GM12872 (cell line): ENCODE results near the gene EPHX1.
A peak's percentile ranks its signal among the peaks of the same experiment; 100 is the strongest.

Experiments
- TF ChIP-seq, protein P1 (sequence below): IDR thresholded peaks from 3 replicates; pipeline ENCODE4 v1.5.1; 2011; ENCODE audit warnings: low read depth, mild to moderate bottlenecking, low read length, moderate library complexity; ENCODE audit not compliant: insufficient read depth

EPHX1 gene

DNA sequence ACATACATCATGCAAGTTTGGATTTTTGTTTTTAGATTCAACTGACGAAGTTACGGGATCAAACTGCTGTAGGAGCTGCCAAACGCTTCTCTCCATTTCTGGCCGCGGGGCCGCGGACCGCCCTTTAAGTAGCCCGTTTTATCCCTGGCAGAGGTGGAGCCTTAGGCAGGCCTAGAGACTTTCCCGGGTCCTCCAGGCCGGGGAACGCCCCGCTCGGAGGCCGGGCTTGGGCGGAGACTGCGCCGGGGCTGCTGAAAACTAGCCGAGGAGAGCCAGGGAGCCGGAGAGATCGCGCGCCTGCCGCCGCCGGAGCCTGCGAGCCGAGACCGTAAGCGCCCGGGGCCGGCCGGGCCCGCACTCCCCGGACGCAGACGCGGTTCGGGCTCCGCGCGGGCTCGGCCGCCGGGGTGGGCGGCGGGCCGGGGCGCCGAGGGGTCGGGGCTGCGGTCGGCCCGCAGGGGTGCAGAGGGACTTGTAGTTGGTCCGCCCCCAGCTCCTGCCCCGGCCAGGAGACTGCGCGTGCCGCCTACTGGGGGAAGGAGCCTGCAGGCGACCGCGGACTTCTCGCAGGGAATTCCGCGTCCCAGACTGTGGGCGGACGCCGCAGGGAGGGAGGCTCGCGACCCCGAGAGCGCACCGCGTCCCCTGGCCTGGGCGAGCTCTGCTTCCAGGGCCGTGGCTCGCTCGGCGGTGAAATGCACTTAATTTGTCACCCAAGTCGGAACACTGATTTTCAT is at the start of gene EPHX1:
Gene EPHX1, plus strand, starts transcription at position 283 of the 737 bp plus-strand sequence. CDS start 18,606 bp downstream, outside the sequence.
- TF ChIP-seq, protein P1, sequence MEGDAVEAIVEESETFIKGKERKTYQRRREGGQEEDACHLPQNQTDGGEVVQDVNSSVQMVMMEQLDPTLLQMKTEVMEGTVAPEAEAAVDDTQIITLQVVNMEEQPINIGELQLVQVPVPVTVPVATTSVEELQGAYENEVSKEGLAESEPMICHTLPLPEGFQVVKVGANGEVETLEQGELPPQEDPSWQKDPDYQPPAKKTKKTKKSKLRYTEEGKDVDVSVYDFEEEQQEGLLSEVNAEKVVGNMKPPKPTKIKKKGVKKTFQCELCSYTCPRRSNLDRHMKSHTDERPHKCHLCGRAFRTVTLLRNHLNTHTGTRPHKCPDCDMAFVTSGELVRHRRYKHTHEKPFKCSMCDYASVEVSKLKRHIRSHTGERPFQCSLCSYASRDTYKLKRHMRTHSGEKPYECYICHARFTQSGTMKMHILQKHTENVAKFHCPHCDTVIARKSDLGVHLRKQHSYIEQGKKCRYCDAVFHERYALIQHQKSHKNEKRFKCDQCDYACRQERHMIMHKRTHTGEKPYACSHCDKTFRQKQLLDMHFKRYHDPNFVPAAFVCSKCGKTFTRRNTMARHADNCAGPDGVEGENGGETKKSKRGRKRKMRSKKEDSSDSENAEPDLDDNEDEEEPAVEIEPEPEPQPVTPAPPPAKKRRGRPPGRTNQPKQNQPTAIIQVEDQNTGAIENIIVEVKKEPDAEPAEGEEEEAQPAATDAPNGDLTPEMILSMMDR, result peak; percentile 26; the same call in 2 of the 3 replicates

DNA sequence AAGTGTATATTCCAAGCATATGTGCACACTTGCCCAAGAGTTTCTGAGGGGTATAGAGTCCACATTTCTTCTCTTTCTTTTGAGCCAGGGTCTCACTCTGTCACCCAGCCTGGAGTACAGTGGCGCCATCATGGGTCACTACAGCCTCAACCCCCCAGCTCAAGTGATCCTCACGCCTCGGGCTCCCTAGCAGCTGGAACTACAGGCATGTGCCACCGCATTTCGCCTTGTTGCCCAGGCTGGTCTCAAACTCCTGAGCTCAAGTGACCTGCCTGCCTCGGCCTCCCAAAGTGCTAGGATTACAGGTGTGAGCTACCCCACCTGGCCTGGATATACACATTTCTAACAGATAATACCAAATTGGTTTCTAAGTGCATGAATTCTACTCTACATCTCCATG is 49.4 kb upstream of the EPHX1 start:
- TF ChIP-seq, protein P1, result no peak

DNA sequence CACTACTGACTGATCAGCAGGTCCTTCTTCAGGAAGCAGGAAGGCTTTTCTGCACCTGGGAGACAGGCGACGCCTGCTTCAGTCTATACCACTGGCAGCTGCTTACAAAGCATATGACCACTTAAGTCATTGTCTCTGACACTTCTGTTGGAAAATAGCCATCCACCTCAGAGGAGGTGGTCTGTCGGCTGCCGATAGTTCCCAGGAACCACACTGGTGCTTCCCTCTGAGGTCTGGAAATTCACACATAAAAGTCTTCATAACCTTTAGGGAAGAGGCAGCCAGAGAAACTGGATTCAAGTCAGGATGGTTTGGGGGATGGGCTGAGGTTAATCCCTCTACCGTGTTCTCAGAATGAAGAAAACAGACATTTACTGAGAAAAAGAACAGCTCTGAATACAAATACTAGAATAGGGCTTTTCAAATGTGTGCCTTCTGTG is 47.9 kb upstream of the EPHX1 start:
- TF ChIP-seq, protein P1, result no peak

DNA sequence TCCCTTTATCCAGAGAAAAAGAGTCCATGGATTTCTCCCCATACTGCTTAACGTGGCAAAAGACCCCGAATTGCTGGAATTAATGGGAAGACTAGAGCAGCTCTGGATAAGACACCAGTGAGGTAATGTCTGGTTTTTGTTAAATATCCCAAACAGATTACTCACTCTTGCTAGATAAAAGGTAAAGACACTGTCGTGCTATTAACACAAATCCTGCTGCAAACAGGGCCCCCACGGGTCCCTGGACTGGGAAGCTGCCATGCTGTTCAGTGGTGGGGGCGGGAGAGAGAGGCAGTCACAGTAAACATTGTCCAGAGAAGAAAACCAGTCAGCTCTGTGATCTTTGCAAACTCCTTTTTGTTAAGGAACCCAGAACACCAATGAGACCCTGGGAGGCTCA is 47.5 kb upstream of the EPHX1 start:
- TF ChIP-seq, protein P1, result no peak

DNA sequence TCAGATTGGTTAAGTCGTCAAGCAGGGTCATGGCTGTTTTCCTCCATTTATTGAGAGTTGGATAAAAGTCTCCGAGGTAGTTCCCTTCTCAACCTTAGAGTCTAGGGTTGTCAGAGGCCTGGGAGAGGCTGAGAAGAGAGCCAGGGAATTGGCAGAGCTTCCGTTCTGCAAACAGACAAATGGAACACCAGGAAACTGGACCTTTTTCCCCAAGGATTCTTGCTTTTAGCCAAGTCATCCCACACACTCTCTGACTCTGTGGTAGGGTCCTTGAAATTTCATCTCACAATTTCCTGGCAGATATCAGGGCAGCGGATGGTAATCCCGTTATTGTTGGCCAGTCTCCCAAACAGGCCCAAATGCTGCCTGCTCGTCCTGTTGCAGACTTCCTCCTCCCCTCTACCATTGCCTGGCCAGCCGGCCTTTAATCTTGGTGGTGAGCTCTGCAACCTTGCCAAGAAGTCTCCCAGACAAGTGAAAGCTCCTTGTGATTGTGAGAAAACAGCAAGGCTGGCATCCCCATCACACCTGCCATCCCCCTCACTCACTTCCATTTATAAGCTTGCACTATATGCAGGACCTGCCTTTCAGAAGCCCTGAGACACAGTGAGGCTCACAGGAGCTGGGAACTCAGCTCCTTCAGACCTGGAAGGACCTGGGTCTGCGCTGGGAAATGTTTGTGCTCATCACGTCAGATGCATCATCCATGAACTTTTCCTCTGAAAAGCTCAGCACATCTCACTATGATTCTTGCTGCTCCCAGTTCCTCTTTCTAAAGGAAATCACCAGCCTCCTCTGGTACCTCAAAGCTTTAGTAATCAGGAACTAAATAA is 46.0 kb upstream of the EPHX1 start:
- TF ChIP-seq, protein P1, result no peak

DNA sequence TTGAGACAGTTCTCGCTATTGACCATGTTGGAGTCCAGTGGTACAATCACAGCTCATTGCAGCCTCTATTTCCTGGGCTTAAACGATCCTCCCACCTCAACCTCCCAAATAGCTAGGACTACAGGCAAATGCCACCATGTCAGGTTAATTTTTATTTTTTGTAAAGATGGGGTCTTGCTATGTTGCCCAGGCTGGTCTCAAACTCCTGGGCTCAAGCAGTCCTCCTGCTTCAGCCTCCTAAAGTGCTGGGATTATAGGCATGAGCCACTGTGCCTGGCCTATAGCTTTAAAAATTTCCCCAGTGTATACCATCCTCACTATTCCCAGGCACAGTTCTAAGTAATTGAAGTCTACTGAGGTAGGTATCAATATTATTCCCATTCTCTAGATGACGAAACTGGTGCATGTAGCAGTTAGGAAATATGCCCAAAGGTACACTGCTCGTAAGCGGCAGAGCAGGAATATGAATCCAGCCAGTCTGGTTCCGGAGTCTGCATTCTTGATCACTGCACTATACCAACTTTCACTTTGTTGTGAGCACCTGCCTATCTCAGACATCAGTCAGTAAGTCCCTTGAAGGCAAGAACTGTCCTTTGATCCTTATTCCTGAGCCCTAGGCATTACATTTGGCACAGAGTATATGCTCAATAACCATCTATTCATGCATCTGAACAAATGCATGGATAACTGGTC is 43.8 kb upstream of the EPHX1 start:
- TF ChIP-seq, protein P1, result no peak
